RWPE1 (cell line): ENCODE results near the gene RNF220.

Source experiments
- CTCF ChIA-PET: fragments of 350-600 bp; sonication (Branson Sonifier 250); formaldehyde crosslinking; extraction: SDS; loops from one replicate; lab custom pipeline; 2021; lab: Yijun Ruan, JAX
- POLR2A ChIA-PET: fragments of 400-600 bp; formaldehyde crosslinking; extraction: SDS; loops from one replicate; lab custom pipeline; 2020; ENCODE audit warnings: antibody characterized with exemption; ENCODE audit not compliant: low non-redundant PET; lab: Yijun Ruan, JAX
- DNase-seq: peaks from one replicate; pipeline ENCODE4 v3.0.0; 2012; ENCODE audit warnings: low spot score
- H3K27ac ChIP-seq: fragments of 450-650 bp; 2 replicates; pipeline ENCODE4 v1.5.1; 2017
- TF ChIP-seq, protein P1 (sequence below): fragments of 450-650 bp; conservative IDR thresholded peaks from 2 replicates; pipeline ENCODE4 v1.5.1; 2017; ENCODE audit warnings: low read depth, mild to moderate bottlenecking

The RNF220 gene

DNA sequence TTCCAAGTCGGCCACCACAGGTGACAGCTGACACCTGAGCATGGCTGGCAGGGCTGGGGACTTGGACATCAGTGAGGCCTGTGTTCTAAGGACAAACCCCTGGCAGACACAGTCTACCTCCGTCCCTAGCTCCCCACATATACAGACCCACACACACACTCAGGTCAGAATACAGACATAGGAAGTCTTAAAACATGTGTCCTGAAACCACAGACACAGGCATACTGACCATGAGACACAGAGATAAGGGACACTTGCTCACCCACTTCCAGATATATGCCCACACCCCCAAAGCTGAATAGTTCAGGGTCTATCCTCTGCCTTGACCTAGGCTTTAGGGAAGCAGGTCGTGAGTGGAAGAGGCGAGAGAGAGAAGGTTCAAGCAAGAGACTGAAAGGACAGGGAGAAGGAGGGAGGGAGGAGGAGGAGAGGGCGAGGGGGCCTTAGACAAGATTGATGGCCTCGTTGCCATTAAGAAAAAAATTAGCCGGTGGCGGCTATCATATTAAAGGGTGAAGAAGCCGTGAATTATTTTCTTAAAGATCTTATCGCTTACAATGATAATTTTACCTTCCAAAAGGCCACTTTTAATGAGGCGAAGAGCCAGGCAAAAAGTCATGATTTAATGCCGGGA is 219.3 kb downstream of the RNF220 start:
- TF ChIP-seq, protein P1, sequence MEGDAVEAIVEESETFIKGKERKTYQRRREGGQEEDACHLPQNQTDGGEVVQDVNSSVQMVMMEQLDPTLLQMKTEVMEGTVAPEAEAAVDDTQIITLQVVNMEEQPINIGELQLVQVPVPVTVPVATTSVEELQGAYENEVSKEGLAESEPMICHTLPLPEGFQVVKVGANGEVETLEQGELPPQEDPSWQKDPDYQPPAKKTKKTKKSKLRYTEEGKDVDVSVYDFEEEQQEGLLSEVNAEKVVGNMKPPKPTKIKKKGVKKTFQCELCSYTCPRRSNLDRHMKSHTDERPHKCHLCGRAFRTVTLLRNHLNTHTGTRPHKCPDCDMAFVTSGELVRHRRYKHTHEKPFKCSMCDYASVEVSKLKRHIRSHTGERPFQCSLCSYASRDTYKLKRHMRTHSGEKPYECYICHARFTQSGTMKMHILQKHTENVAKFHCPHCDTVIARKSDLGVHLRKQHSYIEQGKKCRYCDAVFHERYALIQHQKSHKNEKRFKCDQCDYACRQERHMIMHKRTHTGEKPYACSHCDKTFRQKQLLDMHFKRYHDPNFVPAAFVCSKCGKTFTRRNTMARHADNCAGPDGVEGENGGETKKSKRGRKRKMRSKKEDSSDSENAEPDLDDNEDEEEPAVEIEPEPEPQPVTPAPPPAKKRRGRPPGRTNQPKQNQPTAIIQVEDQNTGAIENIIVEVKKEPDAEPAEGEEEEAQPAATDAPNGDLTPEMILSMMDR: no peak
- no peak for DNase-seq
- H3K27ac ChIP-seq: no peak overlapping the region
- POLR2A ChIA-PET: interaction anchor here (0.5 kb wide), 1 partner anchor 918 kb away, joined by 3 read pairs; no protein-coding TSS in a partner anchor
- CTCF ChIA-PET: interaction anchor here (1.0 kb wide), 1 partner anchor 311 kb away, joined by 4 read pairs; no protein-coding TSS in a partner anchor

DNA sequence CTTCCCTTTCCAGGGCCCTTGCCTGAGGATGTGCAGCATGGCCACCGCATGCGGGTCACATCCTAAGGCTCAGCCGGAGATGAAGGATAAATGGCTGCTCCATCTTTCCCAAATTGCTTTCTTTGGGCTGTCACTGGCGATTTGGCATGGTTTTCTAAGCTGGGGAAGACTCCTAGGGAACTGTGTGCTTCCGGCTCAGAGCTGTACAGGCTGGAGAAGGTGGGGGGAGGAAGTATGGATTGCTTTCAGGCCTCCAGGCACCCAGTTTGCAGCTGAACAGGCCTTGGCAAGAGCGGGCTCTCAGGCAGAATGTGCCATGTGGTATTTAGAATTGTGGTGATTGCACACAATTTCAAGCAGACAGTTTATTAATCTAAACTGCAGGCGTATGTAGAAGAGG is 220.3 kb downstream of the RNF220 start:
- POLR2A ChIA-PET: no interaction called here
- DNase-seq: no peak

DNA sequence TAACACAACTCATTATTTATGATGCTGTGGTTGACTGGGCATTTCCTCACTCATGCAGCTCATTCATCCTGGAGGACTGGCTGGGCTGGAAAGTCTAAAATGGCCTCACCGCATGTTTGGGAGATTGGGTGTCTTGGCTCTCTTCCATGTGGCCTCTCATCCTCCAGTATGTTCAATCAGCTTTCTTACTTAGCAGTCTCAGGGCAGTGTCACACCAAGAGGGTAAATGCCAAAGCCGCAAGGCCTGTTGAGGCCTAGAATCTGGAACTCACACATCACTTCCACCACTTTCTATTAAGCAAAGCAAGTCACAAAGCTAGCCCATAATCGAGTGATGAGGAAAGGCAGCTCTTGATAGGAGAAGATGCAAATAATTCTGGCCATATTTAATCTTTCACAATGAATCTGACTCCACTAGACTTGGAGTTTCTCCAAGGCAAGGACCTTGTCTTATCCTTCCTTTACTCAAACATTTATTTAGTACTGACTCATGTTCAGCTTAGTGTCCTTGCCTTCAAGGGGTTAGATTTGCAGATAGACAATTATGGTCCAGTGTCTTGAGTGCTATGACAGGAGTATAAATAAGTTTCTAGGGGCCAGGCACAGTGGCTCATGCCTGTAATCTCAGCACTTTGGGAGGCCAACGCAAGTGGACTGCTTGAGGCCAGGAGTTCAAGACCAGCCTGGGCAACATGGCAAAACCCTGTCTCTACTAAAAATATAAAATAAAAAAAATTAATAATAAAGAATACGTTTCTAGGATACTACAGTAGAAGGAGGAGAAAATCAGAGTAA is 224.1 kb downstream of the RNF220 start:
- DNase-seq: no peak
- TF ChIP-seq, protein P1: no peak
- POLR2A ChIA-PET: no interaction called here
- CTCF ChIA-PET: no interaction called here
- H3K27ac ChIP-seq: no peak overlapping the region

More for the DNA sequence above, 220.3 kb downstream of the RNF220 start:
- TF ChIP-seq, protein P1: no peak
- no peak overlapping the region for H3K27ac ChIP-seq
- CTCF ChIA-PET: no interaction called here

DNA sequence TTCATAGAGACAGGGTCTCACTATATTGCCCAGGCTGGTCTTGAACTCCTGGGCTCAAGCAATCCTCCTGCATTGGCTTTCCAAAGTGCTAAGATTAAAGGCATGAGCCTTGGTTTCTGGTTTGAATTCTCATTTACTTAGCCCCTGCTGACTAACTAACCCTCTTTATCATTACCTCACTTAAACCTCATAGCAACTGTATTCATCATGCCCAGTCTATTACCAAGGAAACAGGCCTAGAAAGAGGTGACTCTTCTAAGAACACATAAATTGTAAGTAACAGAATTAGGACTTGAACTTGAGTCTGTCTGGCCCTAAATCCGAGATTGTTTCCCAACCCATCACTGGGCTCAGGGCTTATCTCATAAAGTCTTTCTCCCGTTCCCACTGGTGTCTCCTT is 225.1 kb downstream of the RNF220 start:
- no peak for DNase-seq
- ChIA-PET CTCF (no interaction called here), POLR2A (no interaction called here)
- no peak overlapping the region for H3K27ac ChIP-seq
- TF ChIP-seq, protein P1: no peak

DNA sequence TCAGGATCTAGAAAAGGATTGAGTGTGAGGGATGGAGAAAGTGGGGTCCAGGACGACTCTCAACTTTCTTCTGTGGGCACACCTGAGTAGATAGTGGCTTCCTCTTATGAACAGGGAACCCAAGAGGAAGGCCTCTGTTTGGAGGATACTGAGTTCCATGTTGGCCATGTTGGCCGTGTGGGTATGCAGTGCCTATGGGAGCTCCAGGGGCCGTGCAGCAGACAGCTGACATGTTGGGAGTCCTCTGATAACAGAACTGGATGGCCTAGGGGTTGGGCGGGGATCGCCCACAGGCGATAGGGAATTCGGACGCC is 226.2 kb downstream of the RNF220 start:
- TF ChIP-seq, protein P1: no peak
- ChIA-PET CTCF (interaction anchor here (1.0 kb wide), 1 partner anchor 414 kb away, joined by 3 read pairs; no protein-coding TSS in a partner anchor), POLR2A (interaction anchor here (0.5 to 1.2 kb wide), 3 partner anchors 21 to 98 kb away, joined by 3 to 7 read pairs (median 5); no protein-coding TSS in a partner anchor)
- DNase-seq: no peak
- peak overlapping the region; percentile 97 for H3K27ac ChIP-seq
